HL-60 (cell line): ENCODE measurements around the gene SLAMF7.
A peak's percentile ranks its signal among the peaks of the same experiment; 100 is the strongest.
"Not testable (repeated sequence)": the region's sequence is repeated elsewhere in the genome, so short reads cannot be mapped to it uniquely, and the experiment has no call there.

Experiments used
- DNase-seq, 2 experiments: peaks; one replicate each; pipeline ENCODE4 v3.0.0-alpha.2; 2010 to 2020; ENCODE audit warnings: low read depth in 1 of 2, low spot score in 1 of 2
- H3K27ac ChIP-seq: fragments of 250-450 bp; sonication (Bioruptor Pico); replicated peaks from 2 replicates; pipeline ENCODE4 v1.5.1; 2020; ENCODE audit warnings: mild to moderate bottlenecking, moderate library complexity
- H3K27me3 ChIP-seq: fragments of 250-450 bp; sonication (Bioruptor Pico); 2 replicates; pipeline ENCODE4 v1.5.1; 2021; ENCODE audit warnings: mild to moderate bottlenecking, moderate library complexity; ENCODE audit not compliant: insufficient read depth, poor library complexity, severe bottlenecking
- H3K4me3 ChIP-seq: replicated peaks from 2 replicates; pipeline ENCODE4 v1.5.1; 2011; ENCODE audit warnings: mild to moderate bottlenecking, control low read depth, low read length; ENCODE audit not compliant: insufficient read depth
- GABPA ChIP-seq: IDR thresholded peaks from 2 replicates; pipeline ENCODE4 v1.6.1; 2012; ENCODE audit warnings: low read depth
- POLR2AphosphoS5 ChIP-seq: IDR thresholded peaks from 2 replicates; pipeline ENCODE4 v1.6.1; 2012; ENCODE audit warnings: low read depth
- SPI1 ChIP-seq: IDR thresholded peaks from 2 replicates; pipeline ENCODE4 v1.6.1; 2012; ENCODE audit warnings: low read depth, mild to moderate bottlenecking, borderline replicate concordance
- TF ChIP-seq, protein P1 (sequence below): IDR thresholded peaks from 2 replicates; pipeline ENCODE4 v1.6.1; 2012; ENCODE audit warnings: low read depth; ENCODE audit not compliant: insufficient replicate concordance
- TF ChIP-seq, protein P2 (sequence below): IDR thresholded peaks from one replicate; pipeline ENCODE4 v1.5.1; 2011; ENCODE audit warnings: low read length, control low read depth, inconsistent platforms; ENCODE audit not compliant: insufficient read depth

The SLAMF7 gene

DNA sequence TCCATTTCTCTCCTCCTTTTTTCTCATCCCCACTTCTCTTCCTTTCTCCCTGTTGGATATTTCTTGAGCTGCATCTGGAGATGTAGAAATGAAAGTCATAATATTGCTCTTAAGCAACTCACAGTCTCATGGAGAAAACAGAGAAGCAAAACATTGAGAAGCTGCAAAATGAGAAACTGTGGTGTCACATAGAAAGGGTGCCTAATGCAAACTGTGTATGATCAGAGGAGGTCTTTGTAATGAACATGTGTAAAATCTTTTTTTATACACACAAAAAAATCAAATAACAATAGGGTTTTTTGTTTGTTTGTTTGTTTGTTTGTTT is 11.8 kb upstream of the SLAMF7 start:
- no peak for DNase-seq
- H3K27ac ChIP-seq: peak overlapping the region; percentile 69
- H3K27me3 ChIP-seq: no peaks in the 10 kb centered on the region

DNA sequence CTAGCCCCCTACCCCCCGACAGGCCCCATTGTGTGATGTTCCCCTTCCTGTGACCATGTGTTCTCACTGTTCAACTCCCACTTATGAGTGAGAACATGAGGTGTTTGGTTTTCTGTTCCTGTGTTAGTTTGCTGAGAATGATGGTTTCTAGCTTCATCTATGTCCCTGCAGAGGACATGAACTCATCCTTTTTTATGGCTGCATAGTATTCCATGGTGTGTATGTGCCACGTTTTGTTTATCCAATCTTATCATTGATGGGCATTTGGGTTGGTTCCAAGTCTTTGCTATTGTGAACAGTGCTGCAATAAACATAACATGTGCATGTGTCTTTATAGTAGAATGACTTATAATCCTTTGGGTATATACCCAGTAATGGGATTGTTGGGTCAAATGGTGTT is 7.5 kb upstream of the SLAMF7 start:
- not testable (repeated sequence) for H3K27ac ChIP-seq, H3K27me3 ChIP-seq, DNase-seq, H3K4me3 ChIP-seq

More for the DNA sequence above, 11.8 kb upstream of the SLAMF7 start:
- TF ChIP-seq, protein P1, sequence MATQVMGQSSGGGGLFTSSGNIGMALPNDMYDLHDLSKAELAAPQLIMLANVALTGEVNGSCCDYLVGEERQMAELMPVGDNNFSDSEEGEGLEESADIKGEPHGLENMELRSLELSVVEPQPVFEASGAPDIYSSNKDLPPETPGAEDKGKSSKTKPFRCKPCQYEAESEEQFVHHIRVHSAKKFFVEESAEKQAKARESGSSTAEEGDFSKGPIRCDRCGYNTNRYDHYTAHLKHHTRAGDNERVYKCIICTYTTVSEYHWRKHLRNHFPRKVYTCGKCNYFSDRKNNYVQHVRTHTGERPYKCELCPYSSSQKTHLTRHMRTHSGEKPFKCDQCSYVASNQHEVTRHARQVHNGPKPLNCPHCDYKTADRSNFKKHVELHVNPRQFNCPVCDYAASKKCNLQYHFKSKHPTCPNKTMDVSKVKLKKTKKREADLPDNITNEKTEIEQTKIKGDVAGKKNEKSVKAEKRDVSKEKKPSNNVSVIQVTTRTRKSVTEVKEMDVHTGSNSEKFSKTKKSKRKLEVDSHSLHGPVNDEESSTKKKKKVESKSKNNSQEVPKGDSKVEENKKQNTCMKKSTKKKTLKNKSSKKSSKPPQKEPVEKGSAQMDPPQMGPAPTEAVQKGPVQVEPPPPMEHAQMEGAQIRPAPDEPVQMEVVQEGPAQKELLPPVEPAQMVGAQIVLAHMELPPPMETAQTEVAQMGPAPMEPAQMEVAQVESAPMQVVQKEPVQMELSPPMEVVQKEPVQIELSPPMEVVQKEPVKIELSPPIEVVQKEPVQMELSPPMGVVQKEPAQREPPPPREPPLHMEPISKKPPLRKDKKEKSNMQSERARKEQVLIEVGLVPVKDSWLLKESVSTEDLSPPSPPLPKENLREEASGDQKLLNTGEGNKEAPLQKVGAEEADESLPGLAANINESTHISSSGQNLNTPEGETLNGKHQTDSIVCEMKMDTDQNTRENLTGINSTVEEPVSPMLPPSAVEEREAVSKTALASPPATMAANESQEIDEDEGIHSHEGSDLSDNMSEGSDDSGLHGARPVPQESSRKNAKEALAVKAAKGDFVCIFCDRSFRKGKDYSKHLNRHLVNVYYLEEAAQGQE: no peak
- no peak for TF ChIP-seq POLR2AphosphoS5
- no peak for TF ChIP-seq GABPA
- no peak for TF ChIP-seq SPI1
- TF ChIP-seq, protein P2, sequence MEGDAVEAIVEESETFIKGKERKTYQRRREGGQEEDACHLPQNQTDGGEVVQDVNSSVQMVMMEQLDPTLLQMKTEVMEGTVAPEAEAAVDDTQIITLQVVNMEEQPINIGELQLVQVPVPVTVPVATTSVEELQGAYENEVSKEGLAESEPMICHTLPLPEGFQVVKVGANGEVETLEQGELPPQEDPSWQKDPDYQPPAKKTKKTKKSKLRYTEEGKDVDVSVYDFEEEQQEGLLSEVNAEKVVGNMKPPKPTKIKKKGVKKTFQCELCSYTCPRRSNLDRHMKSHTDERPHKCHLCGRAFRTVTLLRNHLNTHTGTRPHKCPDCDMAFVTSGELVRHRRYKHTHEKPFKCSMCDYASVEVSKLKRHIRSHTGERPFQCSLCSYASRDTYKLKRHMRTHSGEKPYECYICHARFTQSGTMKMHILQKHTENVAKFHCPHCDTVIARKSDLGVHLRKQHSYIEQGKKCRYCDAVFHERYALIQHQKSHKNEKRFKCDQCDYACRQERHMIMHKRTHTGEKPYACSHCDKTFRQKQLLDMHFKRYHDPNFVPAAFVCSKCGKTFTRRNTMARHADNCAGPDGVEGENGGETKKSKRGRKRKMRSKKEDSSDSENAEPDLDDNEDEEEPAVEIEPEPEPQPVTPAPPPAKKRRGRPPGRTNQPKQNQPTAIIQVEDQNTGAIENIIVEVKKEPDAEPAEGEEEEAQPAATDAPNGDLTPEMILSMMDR: no peak
- H3K4me3 ChIP-seq: no peak overlapping the region

DNA sequence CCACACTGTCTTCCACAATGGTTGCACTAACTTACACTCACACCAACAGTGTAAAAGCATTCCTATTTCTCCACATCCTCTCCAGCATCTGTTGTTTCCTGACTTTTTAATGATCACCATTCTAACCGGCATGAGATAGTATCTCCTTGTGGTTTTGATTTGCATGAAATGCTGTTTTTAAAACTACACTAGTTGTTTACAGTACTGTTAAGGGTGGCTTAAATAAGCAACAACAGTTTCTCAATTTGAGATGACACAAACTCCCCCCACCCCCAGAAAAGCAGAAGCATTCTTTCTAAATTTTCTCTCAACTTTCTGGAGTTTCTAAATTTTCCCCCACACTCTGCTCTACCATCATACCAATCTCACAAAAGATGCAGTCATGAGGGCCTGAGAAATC is 7.1 kb upstream of the SLAMF7 start:
- TF ChIP-seq GABPA: no peak
- Histone ChIP-seq H3K4me3 (no peak overlapping the region), H3K27ac (no peak overlapping the region), H3K27me3 (no peaks in the 10 kb centered on the region)
- no peak for DNase-seq

DNA sequence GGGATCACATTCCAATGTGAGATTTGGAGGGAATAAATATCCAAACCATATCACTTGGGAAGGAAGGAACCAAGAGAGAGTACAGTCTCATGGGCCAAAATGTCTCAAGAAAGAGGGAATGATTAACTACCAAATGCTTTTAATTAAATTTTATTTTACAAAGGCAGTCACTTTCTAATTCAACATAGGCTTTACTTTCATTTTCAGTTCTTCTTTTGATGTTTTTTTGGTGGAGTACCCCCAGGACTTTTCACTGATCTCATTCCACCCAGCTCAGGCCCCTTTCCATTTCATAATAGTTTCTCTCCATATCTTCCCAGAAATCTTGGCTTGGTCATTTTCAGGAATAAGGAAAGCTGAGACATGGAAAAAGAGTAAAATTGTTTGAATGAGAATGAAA is 5.1 kb upstream of the SLAMF7 start:
- no peak overlapping the region for H3K4me3 ChIP-seq

More for the DNA sequence above, 5.1 kb upstream of the SLAMF7 start:
- TF ChIP-seq, protein P2: no peak
- TF ChIP-seq GABPA (no peak), SPI1 (no peak), POLR2AphosphoS5 (no peak)
- TF ChIP-seq, protein P1: no peak
- DNase-seq: no peak
- H3K27me3 ChIP-seq: no peaks in the 10 kb centered on the region
- no peak overlapping the region for H3K27ac ChIP-seq
